Naive thymus-derived CD8-positive, alpha-beta T cell (primary cell): ENCODE data around the gene MALSU1. TPM values are rescaled to one million over a fixed set of nuclear protein-coding genes. Genes with fewer than 3 reads are reported as not detected.

ENCODE experiments used
- ATAC-seq, 2 donors: fragments of 150-1000 bp; cut with Tn5 transposase in 1 of 2; sonication (Bioruptor Pico), chemical (Tn5 transposase) in 1 of 2; 1 replicate in 1 of 2; 2 replicates in 1 of 2; pipeline ENCODE4 v1.10.0; 2021; ENCODE audit warnings: mild to moderate bottlenecking in 2 of 2, moderate library complexity in 2 of 2
- POLR2A ChIA-PET: fragments of 350-600 bp; sonication (Branson Sonifier 250); formaldehyde crosslinking; loops from one replicate; lab custom pipeline; 2021; ENCODE audit warnings: antibody characterized with exemption; lab: Charles Lee
- DNase-seq, 10 donors: peaks; one replicate each; pipeline versions ENCODE4 v3.0.0 to v3.0.0-alpha.2; 2020 to 2022
- H3K27ac Mint-ChIP-seq, 10 donors: one replicate each; pipeline ENCODE4 v1.8.0; 2020 to 2022; ENCODE audit warnings: mild to moderate bottlenecking in 10 of 10, mixed read lengths in 10 of 10, moderate library complexity in 4 of 10, inconsistent platforms in 1 of 10
- H3K27me3 Mint-ChIP-seq, 5 donors: one replicate each; pipeline ENCODE4 v1.8.0; 2021 to 2022; ENCODE audit warnings: mixed read lengths in 5 of 5
- H3K36me3 Mint-ChIP-seq, 3 donors: one replicate each; pipeline ENCODE4 v1.8.0; 2020 to 2022; ENCODE audit warnings: mixed read lengths in 3 of 3, mild to moderate bottlenecking in 2 of 3, inconsistent platforms in 1 of 3
- H3K4me1 Mint-ChIP-seq, 4 donors: one replicate each; pipeline ENCODE4 v1.8.0; 2021 to 2022; ENCODE audit warnings: mixed read lengths in 4 of 4
- H3K4me3 Mint-ChIP-seq, 10 donors: one replicate each; pipeline ENCODE4 v1.8.0; 2020 to 2022; ENCODE audit warnings: mild to moderate bottlenecking in 10 of 10, mixed read lengths in 10 of 10, moderate library complexity in 6 of 10, inconsistent platforms in 1 of 10
- H3K9me3 Mint-ChIP-seq, 9 donors: one replicate each; pipeline ENCODE4 v1.8.0; 2020 to 2022; ENCODE audit warnings: mixed read lengths in 9 of 9, mild to moderate bottlenecking in 3 of 9, inconsistent platforms in 1 of 9, moderate library complexity in 1 of 9
- polyA plus RNA-seq, 3 donors: library from polyadenylated mRNA; unstranded; fragments of 300-500 nt; fragmentation: Illumina TruSeq; gene quantifications; one replicate each; pipeline ENCODE4 v1.2.3, GENCODE V29; 2021
- total RNA-seq, 8 experiments: library from RNA in 2 of 8; stranded (reverse) in 2 of 8; gene quantifications; one replicate each; pipeline ENCODE4 v1.2.3 and lab custom pipeline; 2021 to 2026

Gene MALSU1
- total and polyA plus RNA-seq, 5 experiments from 2014 or later, result 46.5 to 71.6 (median 52.5) TPM

GRCh38 chr7:23356168-23356567, 57.0 kb downstream of the MALSU1 start:
- H3K27ac Mint-ChIP-seq, result no peak overlapping the region
- H3K4me1 Mint-ChIP-seq, result peaks cover 0 to 15% (median 5%) of the 10 kb centered on the region in 4 donors
- H3K36me3 Mint-ChIP-seq, result no peaks in the 10 kb centered on the region
- DNase-seq (no peak), ATAC-seq (no peak)
- H3K4me3 Mint-ChIP-seq, result no peak overlapping the region
- peaks cover 2 to 14% (median 12%) of the 10 kb centered on the region in 5 donors for H3K27me3 Mint-ChIP-seq
- POLR2A ChIA-PET, result interaction anchor here (1.1 kb wide), 1 partner anchor 11 kb away, joined by 3 read pairs; no protein-coding TSS in a partner anchor
- H3K9me3 Mint-ChIP-seq, result no peaks in the 10 kb centered on the region

DNA sequence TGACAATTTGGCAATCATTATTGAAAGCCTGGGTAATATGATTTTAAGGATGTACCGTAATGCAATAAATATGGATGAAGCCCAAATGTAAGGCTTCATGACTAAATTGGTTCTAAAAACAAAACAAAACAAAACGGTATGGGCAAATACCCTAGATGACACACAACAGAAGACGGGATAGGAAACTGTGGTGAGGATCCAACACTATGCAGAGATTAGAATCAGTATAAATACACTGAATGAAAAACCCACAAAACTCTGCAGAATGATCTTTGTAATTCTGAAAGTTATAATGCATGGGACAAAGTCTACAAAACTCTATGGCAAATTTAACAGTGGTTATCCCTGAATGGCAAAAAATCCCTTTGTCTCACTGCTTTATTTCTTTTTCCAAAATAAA, 57.6 kb downstream of the MALSU1 start:
- H3K9me3 Mint-ChIP-seq, result no peaks in the 10 kb centered on the region
- H3K27ac Mint-ChIP-seq, result peak overlapping the region in 1 of 10 donors; percentile 28
- no peak overlapping the region for H3K4me3 Mint-ChIP-seq
- peaks cover 0 to 15% (median 5%) of the 10 kb centered on the region in 4 donors for H3K4me1 Mint-ChIP-seq
- no peaks in the 10 kb centered on the region for H3K36me3 Mint-ChIP-seq
- DNase-seq (peak in 2 of 10 donors; percentile 44 to 48), ATAC-seq (peak; percentile 53 to 88)
- POLR2A ChIA-PET, result no interaction called here
- H3K27me3 Mint-ChIP-seq, result peaks cover 2 to 15% (median 12%) of the 10 kb centered on the region in 5 donors

DNA sequence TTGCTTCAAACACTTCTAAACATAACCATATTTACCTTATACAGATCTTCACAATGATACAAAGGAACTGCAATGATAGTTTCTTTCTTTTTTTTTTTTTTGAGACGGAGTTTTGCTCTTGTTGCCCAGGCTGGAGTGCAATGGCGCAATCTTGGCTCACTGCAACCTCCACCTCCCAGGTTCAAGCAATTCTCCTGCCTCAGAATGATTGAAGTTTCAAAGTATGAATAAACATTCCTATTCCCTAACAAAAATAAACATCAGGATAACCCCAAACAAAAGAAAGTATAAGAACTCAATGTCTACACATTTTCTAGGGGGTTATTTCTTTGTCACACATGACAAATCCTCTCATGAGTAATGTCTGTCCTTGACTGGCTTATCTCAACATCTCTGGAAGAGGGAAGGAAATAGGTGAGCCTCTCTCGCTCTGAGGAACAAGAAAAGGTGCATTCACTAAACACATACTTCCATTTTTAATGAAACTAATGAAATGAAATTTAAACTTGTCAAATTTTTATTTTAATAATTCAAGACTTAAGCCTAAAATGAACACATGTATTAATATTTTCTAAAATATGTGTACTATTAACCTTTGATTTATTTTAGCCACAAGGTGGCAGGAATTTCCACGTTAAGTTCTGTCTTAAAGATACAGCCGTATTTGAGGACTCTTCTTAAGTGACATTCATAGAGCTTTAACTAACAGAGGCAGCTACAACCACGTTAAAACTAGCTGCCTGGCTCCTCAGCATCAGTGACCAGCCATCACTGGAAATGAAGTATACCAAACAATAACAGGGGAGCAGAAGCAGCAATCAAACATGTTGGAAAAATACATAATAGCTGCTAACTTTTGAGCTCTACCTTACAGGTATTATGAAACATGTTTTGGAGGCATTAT, 58.3 kb downstream of the MALSU1 start:
- Mint-ChIP-seq H3K4me3 (peak overlapping the region in 1 of 10 donors; percentile 4), H3K9me3 (no peaks in the 10 kb centered on the region), H3K36me3 (no peaks in the 10 kb centered on the region), H3K27me3 (peaks cover 2 to 16% (median 14%) of the 10 kb centered on the region in 5 donors), H3K27ac (no peak overlapping the region), H3K4me1 (peaks cover 0 to 15% (median 5%) of the 10 kb centered on the region in 4 donors)
- DNase-seq (peak in 2 of 10 donors; percentile 34 to 35), ATAC-seq (peak; percentile 52 to 67)
- POLR2A ChIA-PET, result interaction anchor here (0.8 to 0.9 kb wide), 2 partner anchors 11 to 58 kb away, joined by 3 read pairs; partner anchors contain the start of gene MALSU1

- Mint-ChIP-seq H3K27me3 (peaks cover 2 to 16% (median 14%) of the 10 kb centered on the region in 5 donors), H3K27ac (no peak overlapping the region), H3K36me3 (no peaks in the 10 kb centered on the region), H3K9me3 (no peaks in the 10 kb centered on the region), H3K4me3 (no peak overlapping the region), H3K4me1 (peaks cover 0 to 15% (median 5%) of the 10 kb centered on the region in 4 donors)
- POLR2A ChIA-PET, result interaction anchor here (0.8 to 0.9 kb wide), 2 partner anchors 12 to 59 kb away, joined by 3 read pairs; partner anchors contain the start of gene MALSU1
- DNase-seq (no peak), ATAC-seq (no peak)
These were observed 59.1 kb downstream of the MALSU1 start for GRCh38 chr7:23358152-23358674.

Other genes with a start within 250 kb of the MALSU1 start
- 10 to 100 TPM; 29.9 to 32.3 TPM for gene KLHL7, start 193.6 kb upstream of the MALSU1 start, total RNA-seq
- gene KLHL7, start 193.6 kb upstream of the MALSU1 start, polyA plus RNA-seq, result 10 to 100 TPM; 19.7 to 29.7 (median 22.5) TPM
- 10 to 100 TPM; 38.8 to 39.2 TPM for gene NUP42, start 117.3 kb upstream of the MALSU1 start, total RNA-seq
- 10 to 100 TPM; 28.2 to 31.1 (median 29.3) TPM for gene NUP42, start 117.3 kb upstream of the MALSU1 start, polyA plus RNA-seq
- gene GPNMB, start 52.6 kb upstream of the MALSU1 start, total RNA-seq, result 1 to 10 TPM; 5.9 to 6.3 TPM
- not detected for gene GPNMB, start 52.6 kb upstream of the MALSU1 start, polyA plus RNA-seq
- not detected for gene IGF2BP3, start 171.2 kb downstream of the MALSU1 start, total RNA-seq
- under 1 TPM in 2 of 3 donors, not detected in 1; 0.09 to 0.64 TPM for gene IGF2BP3, start 171.2 kb downstream of the MALSU1 start, polyA plus RNA-seq
- 100 to 1,000 TPM; 155 to 157 TPM for gene TRA2A, start 232.6 kb downstream of the MALSU1 start, total RNA-seq
- 10 to 100 TPM; 33.7 to 57.7 (median 54.7) TPM for gene TRA2A, start 232.6 kb downstream of the MALSU1 start, polyA plus RNA-seq